Smooth muscle cell (in vitro differentiated cells): ENCODE data around the gene TXN2. TPM values are rescaled to one million over a fixed set of nuclear protein-coding genes. Genes with fewer than 3 reads are reported as not detected.
A peak's percentile ranks its signal among the peaks of the same experiment; 100 is the strongest.

Source experiments
- DNase-seq: peaks from one replicate; lab custom pipeline; 2025; ENCODE audit not compliant: unreplicated experiment; lab: John Stamatoyannopoulos, UW
- H2AFZ ChIP-seq: fragments of 200-600 bp; sonication (generic); 2 replicates; pipeline ENCODE4 v1.6.0; 2016; ENCODE audit warnings: antibody characterized with exemption, low read depth, mild to moderate bottlenecking
- H3F3A ChIP-seq: fragments of 200-600 bp; sonication (generic); 2 replicates; pipeline ENCODE4 v1.6.0; 2017; ENCODE audit warnings: antibody characterized with exemption, low read depth
- H3K27ac ChIP-seq: fragments of 200-600 bp; sonication (generic); 2 replicates; pipeline ENCODE4 v1.5.1; 2016; ENCODE audit warnings: low read depth, mild to moderate bottlenecking
- H3K27me3 ChIP-seq: fragments of 200-600 bp; sonication (generic); 2 replicates; pipeline ENCODE4 v1.6.1; 2016; ENCODE audit warnings: low read depth, mild to moderate bottlenecking
- H3K36me3 ChIP-seq: fragments of 200-600 bp; sonication (generic); 2 replicates; pipeline ENCODE4 v1.5.1; 2016; ENCODE audit warnings: low read depth
- H3K4me1 ChIP-seq: fragments of 200-600 bp; sonication (generic); 2 replicates; pipeline ENCODE4 v1.5.1; 2016; ENCODE audit warnings: low read depth
- H3K4me2 ChIP-seq: fragments of 200-600 bp; sonication (generic); 2 replicates; pipeline ENCODE4 v1.6.0; 2016; ENCODE audit warnings: mild to moderate bottlenecking
- H3K4me3 ChIP-seq: fragments of 200-600 bp; sonication (generic); 2 replicates; pipeline ENCODE4 v1.5.1; 2016; ENCODE audit warnings: mild to moderate bottlenecking
- H3K79me2 ChIP-seq: fragments of 200-600 bp; sonication (generic); 2 replicates; pipeline ENCODE4 v1.6.0; 2016; ENCODE audit warnings: low read depth, mild to moderate bottlenecking
- H3K9ac ChIP-seq: fragments of 200-600 bp; sonication (generic); 2 replicates; pipeline ENCODE4 v1.6.0; 2016; ENCODE audit warnings: low read depth
- H3K9me3 ChIP-seq: fragments of 200-600 bp; sonication (generic); replicated peaks from 2 replicates; pipeline ENCODE4 v1.5.1; 2016; ENCODE audit warnings: low read depth
- H4K20me1 ChIP-seq: fragments of 200-600 bp; sonication (generic); 2 replicates; pipeline ENCODE4 v1.6.0; 2016; ENCODE audit warnings: low read depth
- CTCF ChIP-seq: fragments of 200-600 bp; sonication (generic); IDR thresholded peaks from 2 replicates; pipeline ENCODE4 v1.5.1; 2017; ENCODE audit warnings: borderline replicate concordance, mild to moderate bottlenecking, antibody characterized with exemption; ENCODE audit not compliant: insufficient read depth, poor library complexity, severe bottlenecking
- WGBS: methylation state at CpG from one replicate; pipeline ENCODE4 v1.1.7; 2016; ENCODE audit warnings: low lambda C conversion rate; 5-methylcytosine and 5-hydroxymethylcytosine counted together
- polyA plus RNA-seq: library from polyadenylated mRNA; unstranded; fragments of >200 nt; fragmentation: Nextera tagmentation; extraction: Ambion mirVana; gene quantifications from 2 replicates; pipeline ENCODE4 v1.2.1, GENCODE V29; 2016
- total RNA-seq: library from RNA; depleted of rRNA; stranded (reverse); fragments of >200 nt; gene quantifications from 2 replicates; pipeline ENCODE4 v1.2.3, GENCODE V29; 2014

TXN2 gene
- total and polyA plus RNA-seq, 2 experiments from 2014 or later = 17.0 to 97.0 TPM

- 51% methylated on average over 16 of the region's 16 CpGs for whole genome bisulfite sequencing
- H3K4me3 ChIP-seq = no peak overlapping the region
- H3K9me3 ChIP-seq = no peaks in the 10 kb centered on the region
- TF ChIP-seq CTCF = no peak
- no peak overlapping the region for H2AFZ ChIP-seq
- no peak for DNase-seq
- H3F3A ChIP-seq = no peaks in the 10 kb centered on the region
- H3K9ac ChIP-seq = peak overlapping the region; percentile 71
- H3K4me1 ChIP-seq = peaks cover 3% of the 10 kb centered on the region
- H4K20me1 ChIP-seq = no peaks in the 10 kb centered on the region
- no peaks in the 10 kb centered on the region for H3K27me3 ChIP-seq
- peak overlapping the region; percentile 53 for H3K4me2 ChIP-seq
- H3K36me3 ChIP-seq = no peaks in the 10 kb centered on the region
- no peaks in the 10 kb centered on the region for H3K79me2 ChIP-seq
- peak overlapping the region; percentile 89 for H3K27ac ChIP-seq
Observed at GRCh38 chr22:36461665-36462649, 19.5 kb downstream of the TXN2 start.

- no peaks in the 10 kb centered on the region for H3K27me3 ChIP-seq
- no peaks in the 10 kb centered on the region for H3K36me3 ChIP-seq
- H3K9ac ChIP-seq = no peak overlapping the region
- no peaks in the 10 kb centered on the region for H3K9me3 ChIP-seq
- no peak for DNase-seq
- no peak overlapping the region for H3K4me3 ChIP-seq
- H3K4me1 ChIP-seq = peaks cover 7% of the 10 kb centered on the region
- H3K4me2 ChIP-seq = no peak overlapping the region
- no peak overlapping the region for H3K27ac ChIP-seq
- WGBS = 96% methylated on average over 8 of the region's 8 CpGs
- no peaks in the 10 kb centered on the region for H3K79me2 ChIP-seq
- no peak for TF ChIP-seq CTCF
- no peak overlapping the region for H2AFZ ChIP-seq
- peaks cover 11% of the 10 kb centered on the region for H3F3A ChIP-seq
- no peaks in the 10 kb centered on the region for H4K20me1 ChIP-seq
Observed at GRCh38 chr22:36460202-36460601, 21.2 kb downstream of the TXN2 start.

- peaks cover 11% of the 10 kb centered on the region for H3K4me1 ChIP-seq
- H3F3A ChIP-seq = peaks cover 11% of the 10 kb centered on the region
- WGBS = 84% methylated on average over 12 of the region's 14 CpGs
- no peak overlapping the region for H3K4me2 ChIP-seq
- H3K36me3 ChIP-seq = no peaks in the 10 kb centered on the region
- H3K27ac ChIP-seq = no peak overlapping the region
- no peak for TF ChIP-seq CTCF
- H4K20me1 ChIP-seq = no peaks in the 10 kb centered on the region
- DNase-seq = no peak
- H3K4me3 ChIP-seq = no peak overlapping the region
- H3K9ac ChIP-seq = no peak overlapping the region
- no peak overlapping the region for H2AFZ ChIP-seq
- no peaks in the 10 kb centered on the region for H3K27me3 ChIP-seq
- H3K9me3 ChIP-seq = no peaks in the 10 kb centered on the region
- no peaks in the 10 kb centered on the region for H3K79me2 ChIP-seq
Observed at GRCh38 chr22:36457688-36458450, 23.6 kb downstream of the TXN2 start.
